Measurements from ENCODE around the gene HBQ1. TPM values are rescaled to one million over a fixed set of nuclear protein-coding genes. Genes with fewer than 3 reads are reported as not detected.

The HBQ1 gene
- total RNA-seq, 1 experiment from 2014 or later: not detected

DNA sequence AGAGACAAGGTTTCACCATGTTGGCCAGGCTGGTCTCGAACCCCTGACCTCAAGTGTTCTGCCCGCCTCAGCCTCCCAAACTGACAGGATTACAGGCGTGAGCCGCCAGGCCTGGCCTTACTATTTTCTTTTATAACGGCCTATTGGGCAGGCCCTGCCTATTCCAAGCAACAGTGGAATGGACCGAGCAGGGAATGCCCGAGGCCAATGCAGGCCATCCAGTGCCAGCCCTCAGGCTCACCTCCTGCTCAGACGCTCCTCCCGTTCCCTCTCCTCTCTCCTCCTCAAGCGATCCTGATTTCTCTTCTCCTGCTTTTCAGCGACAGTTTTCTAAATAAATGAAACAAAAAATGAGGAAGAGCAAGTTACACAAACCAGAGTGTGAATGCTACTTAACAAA, 12.4 kb downstream of the HBQ1 start:
- H3K36me3 Mint-ChIP-seq (ENCODE audit: insufficient read depth, unreplicated experiment): peaks cover 96% of the 10 kb centered on the region
- no peak overlapping the region for H3K27ac Mint-ChIP-seq (ENCODE audit: unreplicated experiment)
- no peaks in the 10 kb centered on the region for H3K27me3 Mint-ChIP-seq (ENCODE audit: unreplicated experiment)
- intact Hi-C loops (cut with micrococcal nuclease; ENCODE audit: unreplicated experiment): no loop called here
- H3K4me3 Mint-ChIP-seq (ENCODE audit: low read depth, unreplicated experiment): no peak overlapping the region
- no peaks in the 10 kb centered on the region for H3K4me1 Mint-ChIP-seq (ENCODE audit: low read depth, unreplicated experiment)
- DNase-seq: no peak
- H3K9me3 Mint-ChIP-seq (ENCODE audit: low read depth, unreplicated experiment): no peaks in the 10 kb centered on the region
- no TSS peak for BruUV-seq (replicated peaks)
- CTCF ChIA-PET: interaction anchor here (1.0 kb wide), 1 partner anchor 160 kb away, joined by 9 read pairs; the partner anchor contains the start of gene AXIN1
- TF ChIP-seq, protein P1, sequence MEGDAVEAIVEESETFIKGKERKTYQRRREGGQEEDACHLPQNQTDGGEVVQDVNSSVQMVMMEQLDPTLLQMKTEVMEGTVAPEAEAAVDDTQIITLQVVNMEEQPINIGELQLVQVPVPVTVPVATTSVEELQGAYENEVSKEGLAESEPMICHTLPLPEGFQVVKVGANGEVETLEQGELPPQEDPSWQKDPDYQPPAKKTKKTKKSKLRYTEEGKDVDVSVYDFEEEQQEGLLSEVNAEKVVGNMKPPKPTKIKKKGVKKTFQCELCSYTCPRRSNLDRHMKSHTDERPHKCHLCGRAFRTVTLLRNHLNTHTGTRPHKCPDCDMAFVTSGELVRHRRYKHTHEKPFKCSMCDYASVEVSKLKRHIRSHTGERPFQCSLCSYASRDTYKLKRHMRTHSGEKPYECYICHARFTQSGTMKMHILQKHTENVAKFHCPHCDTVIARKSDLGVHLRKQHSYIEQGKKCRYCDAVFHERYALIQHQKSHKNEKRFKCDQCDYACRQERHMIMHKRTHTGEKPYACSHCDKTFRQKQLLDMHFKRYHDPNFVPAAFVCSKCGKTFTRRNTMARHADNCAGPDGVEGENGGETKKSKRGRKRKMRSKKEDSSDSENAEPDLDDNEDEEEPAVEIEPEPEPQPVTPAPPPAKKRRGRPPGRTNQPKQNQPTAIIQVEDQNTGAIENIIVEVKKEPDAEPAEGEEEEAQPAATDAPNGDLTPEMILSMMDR (IDR thresholded peaks at IDR 0.05; ENCODE audit: unreplicated experiment): no peak

DNA sequence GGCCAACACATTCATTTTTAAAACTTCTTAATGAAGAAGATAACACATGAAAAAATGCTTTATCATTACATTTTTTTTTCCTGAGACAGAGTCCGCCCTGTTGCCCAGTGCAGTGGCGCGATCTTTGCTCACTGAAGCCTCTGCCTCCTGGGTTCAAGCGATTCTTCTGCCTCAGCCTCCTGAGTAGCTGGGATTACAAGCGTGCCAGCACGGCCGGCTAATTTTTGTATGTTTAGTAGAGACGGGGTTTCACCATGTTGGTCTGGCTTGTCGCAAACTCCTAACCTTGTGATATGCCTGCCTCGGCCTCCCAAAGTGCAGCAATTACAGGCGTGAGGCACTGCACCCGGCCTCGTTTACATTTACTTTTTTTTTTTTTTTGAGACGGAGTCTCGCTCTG, 13.2 kb downstream of the HBQ1 start:
- no peak overlapping the region for H3K4me3 Mint-ChIP-seq (ENCODE audit: low read depth, unreplicated experiment)
- no peaks in the 10 kb centered on the region for H3K27me3 Mint-ChIP-seq (ENCODE audit: unreplicated experiment)
- H3K36me3 Mint-ChIP-seq (ENCODE audit: insufficient read depth, unreplicated experiment): peaks cover 98% of the 10 kb centered on the region
- no peaks in the 10 kb centered on the region for H3K4me1 Mint-ChIP-seq (ENCODE audit: low read depth, unreplicated experiment)
- no TSS peak for BruUV-seq (replicated peaks)
- intact Hi-C loops (cut with micrococcal nuclease; ENCODE audit: unreplicated experiment): no loop called here
- no peak overlapping the region for H3K27ac Mint-ChIP-seq (ENCODE audit: unreplicated experiment)
- no peaks in the 10 kb centered on the region for H3K9me3 Mint-ChIP-seq (ENCODE audit: low read depth, unreplicated experiment)
- TF ChIP-seq, protein P1 (IDR thresholded peaks at IDR 0.05; ENCODE audit: unreplicated experiment): no peak
- DNase-seq: no peak
- CTCF ChIA-PET: no interaction called here

DNA sequence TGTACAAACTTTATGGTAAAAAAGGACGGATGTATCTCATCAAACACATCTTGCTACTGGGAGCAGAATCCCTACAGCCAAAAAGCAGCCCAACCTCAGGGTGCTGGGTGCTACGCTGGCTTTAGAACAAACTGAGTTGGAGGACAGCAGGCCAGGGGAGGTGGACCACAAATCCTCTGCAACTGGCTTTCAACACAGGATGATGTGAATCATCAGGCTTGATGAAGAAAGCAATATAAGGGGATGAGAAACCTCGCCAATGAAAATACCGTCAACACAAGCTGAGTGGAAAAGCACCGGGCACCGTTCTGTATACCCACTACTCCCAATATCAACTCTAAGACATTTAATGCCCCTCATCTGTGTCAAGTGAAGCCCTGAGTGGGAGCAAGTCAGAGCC, 14.3 kb downstream of the HBQ1 start:
- H3K36me3 Mint-ChIP-seq (ENCODE audit: insufficient read depth, unreplicated experiment): peaks cover 98% of the 10 kb centered on the region
- H3K9me3 Mint-ChIP-seq (ENCODE audit: low read depth, unreplicated experiment): no peaks in the 10 kb centered on the region
- no TSS peak for BruUV-seq (replicated peaks)
- CTCF ChIA-PET: interaction anchor here (0.6 kb wide), 1 partner anchor 192 kb away, joined by 5 read pairs; no protein-coding TSS in a partner anchor
- H3K4me1 Mint-ChIP-seq (ENCODE audit: low read depth, unreplicated experiment): no peaks in the 10 kb centered on the region
- intact Hi-C loops (cut with micrococcal nuclease; ENCODE audit: unreplicated experiment): no loop called here
- H3K4me3 Mint-ChIP-seq (ENCODE audit: low read depth, unreplicated experiment): no peak overlapping the region
- TF ChIP-seq, protein P1 (IDR thresholded peaks at IDR 0.05; ENCODE audit: unreplicated experiment): no peak
- no peaks in the 10 kb centered on the region for H3K27me3 Mint-ChIP-seq (ENCODE audit: unreplicated experiment)
- no peak overlapping the region for H3K27ac Mint-ChIP-seq (ENCODE audit: unreplicated experiment)
- DNase-seq: no peak

DNA sequence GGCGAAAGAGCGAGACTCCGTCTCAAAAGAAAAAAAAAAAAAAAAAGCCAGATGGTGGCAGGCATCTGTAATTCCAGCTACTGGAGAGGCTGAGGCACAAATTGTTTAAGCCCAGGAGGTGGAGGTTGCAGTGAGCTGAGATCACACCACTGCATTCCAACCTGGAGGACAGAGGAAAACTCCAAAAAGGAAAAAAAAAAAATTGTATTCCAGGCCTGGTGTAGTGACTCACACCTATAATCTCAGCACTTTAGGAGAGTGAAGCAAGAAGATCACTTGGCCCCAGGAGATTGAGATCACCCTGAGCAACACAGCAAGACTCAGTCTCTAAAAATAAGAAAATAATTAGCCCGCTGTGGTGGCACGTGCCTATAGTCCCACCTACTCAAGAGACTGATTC, 20.1 kb downstream of the HBQ1 start:
- peaks cover 89% of the 10 kb centered on the region for H3K36me3 Mint-ChIP-seq (ENCODE audit: insufficient read depth, unreplicated experiment)
- DNase-seq: no peak
- intact Hi-C loops (cut with micrococcal nuclease; ENCODE audit: unreplicated experiment): no loop called here
- no peak overlapping the region for H3K27ac Mint-ChIP-seq (ENCODE audit: unreplicated experiment)
- no peaks in the 10 kb centered on the region for H3K9me3 Mint-ChIP-seq (ENCODE audit: low read depth, unreplicated experiment)
- H3K27me3 Mint-ChIP-seq (ENCODE audit: unreplicated experiment): no peaks in the 10 kb centered on the region
- TF ChIP-seq, protein P1 (IDR thresholded peaks at IDR 0.05; ENCODE audit: unreplicated experiment): no peak
- no TSS peak for BruUV-seq (replicated peaks)
- CTCF ChIA-PET: interaction anchor here (0.7 to 0.8 kb wide), 2 partner anchors 67 to 122 kb away, joined by 4 read pairs; no protein-coding TSS in a partner anchor
- no peak overlapping the region for H3K4me3 Mint-ChIP-seq (ENCODE audit: low read depth, unreplicated experiment)
- no peaks in the 10 kb centered on the region for H3K4me1 Mint-ChIP-seq (ENCODE audit: low read depth, unreplicated experiment)
